Spinal cord (tissue), 10 donors: ENCODE measurements around the gene SYT12. TPM values are rescaled to one million over a fixed set of nuclear protein-coding genes. Genes with fewer than 3 reads are reported as not detected.

Experiments used
- DNase-seq, 6 donors: peaks; one replicate each; pipeline versions ENCODE4 v3.0.0 to v3.0.0-alpha.2; 2013 to 2015; ENCODE audit warnings: low spot score in 6 of 6, low read depth in 4 of 6
- H3K27ac ChIP-seq: one replicate; pipeline ENCODE4 v1.5.1; 2013; ENCODE audit warnings: low read depth, low read length, control low read depth
- H3K27me3 ChIP-seq: one replicate; pipeline ENCODE4 v1.6.1; 2013; ENCODE audit warnings: low read length; ENCODE audit not compliant: control insufficient read depth, insufficient read depth
- H3K36me3 ChIP-seq: one replicate; pipeline ENCODE4 v1.6.1; 2013; ENCODE audit warnings: low read length; ENCODE audit not compliant: control insufficient read depth, insufficient read depth
- H3K4me1 ChIP-seq: one replicate; pipeline ENCODE4 v1.6.1; 2013; ENCODE audit warnings: low read length; ENCODE audit not compliant: control insufficient read depth, insufficient read depth
- H3K4me3 ChIP-seq: one replicate; pipeline ENCODE4 v1.5.1; 2013; ENCODE audit warnings: low read depth, low read length, control low read depth
- H3K9me3 ChIP-seq: one replicate; pipeline ENCODE4 v1.6.1; 2013; ENCODE audit warnings: low read length; ENCODE audit not compliant: control insufficient read depth, insufficient read depth
- WGBS: methylation state at CpG from one replicate; pipeline ENCODE4 v1.1.5; 2013; ENCODE audit warnings: missing lambda C conversion rate; ENCODE audit not compliant: insufficient coverage; 5-methylcytosine and 5-hydroxymethylcytosine counted together
- polyA plus RNA-seq, 2 donors: library from polyadenylated mRNA; unstranded; fragments of 120-200 nt; gene quantifications; one replicate each; pipeline ENCODE4 v1.2.1, GENCODE V29; 2013; ENCODE audit not compliant: insufficient read length in 2 of 2
- total RNA-seq, 2 donors: library from RNA; depleted of rRNA in 1 of 2; stranded (reverse); fragments of 120-200 nt in 1 of 2; fragments of >200 nt in 1 of 2; gene quantifications; one replicate each; pipeline versions ENCODE4 v1.2.3 to v1.2.4, GENCODE V29; 2013 to 2014
- donor health status: healthy.

Gene SYT12
- total and polyA plus RNA-seq, 4 donors, result 3.5 to 18.2 (median 13.3) TPM

GRCh38 chr11:67082071-67082791 is 59.3 kb downstream of the SYT12 start:
- WGBS, result 32% methylated on average over 14 of the region's 20 CpGs
- no peaks in the 10 kb centered on the region for H3K27me3 ChIP-seq
- peaks cover 21% of the 10 kb centered on the region for H3K4me1 ChIP-seq
- DNase-seq, result peak in 2 of 6 donors; percentile 2 to 37
- no peaks in the 10 kb centered on the region for H3K9me3 ChIP-seq
- H3K27ac ChIP-seq, result no peak overlapping the region
- no peaks in the 10 kb centered on the region for H3K36me3 ChIP-seq
- no peak overlapping the region for H3K4me3 ChIP-seq

GRCh38 chr11:67083786-67084366 is 60.9 kb downstream of the SYT12 start:
- Histone ChIP-seq H3K4me3 (no peak overlapping the region), H3K27ac (no peak overlapping the region), H3K27me3 (no peaks in the 10 kb centered on the region), H3K4me1 (peaks cover 12% of the 10 kb centered on the region), H3K36me3 (no peaks in the 10 kb centered on the region), H3K9me3 (no peaks in the 10 kb centered on the region)
- 93% methylated on average over 3 of the region's 8 CpGs for WGBS
- no peak for DNase-seq

- H3K27me3 ChIP-seq, result no peaks in the 10 kb centered on the region
- no peak overlapping the region for H3K4me3 ChIP-seq
- 91% methylated on average over 3 of the region's 5 CpGs for WGBS
- no peaks in the 10 kb centered on the region for H3K9me3 ChIP-seq
- H3K4me1 ChIP-seq, result peaks cover 9% of the 10 kb centered on the region
- no peak for DNase-seq
- H3K27ac ChIP-seq, result no peak overlapping the region
- no peaks in the 10 kb centered on the region for H3K36me3 ChIP-seq
Measured at GRCh38 chr11:67085617-67086016, 62.7 kb downstream of the SYT12 start.

GRCh38 chr11:67090717-67091116 is 67.8 kb downstream of the SYT12 start:
- Histone ChIP-seq H3K27me3 (no peaks in the 10 kb centered on the region), H3K4me3 (no peak overlapping the region), H3K9me3 (no peaks in the 10 kb centered on the region), H3K27ac (no peak overlapping the region), H3K4me1 (no peaks in the 10 kb centered on the region), H3K36me3 (no peaks in the 10 kb centered on the region)
- DNase-seq, result no peak
- 99% methylated on average over 5 of the region's 8 CpGs for WGBS

- no peaks in the 10 kb centered on the region for H3K36me3 ChIP-seq
- DNase-seq, result no peak
- H3K4me1 ChIP-seq, result peaks cover 5% of the 10 kb centered on the region
- H3K9me3 ChIP-seq, result no peaks in the 10 kb centered on the region
- no peaks in the 10 kb centered on the region for H3K27me3 ChIP-seq
- WGBS, result 92% methylated on average over 1 of the region's 1 CpG
- H3K4me3 ChIP-seq, result no peak overlapping the region
- H3K27ac ChIP-seq, result no peak overlapping the region
Measured at GRCh38 chr11:67095214-67095507, 72.2 kb downstream of the SYT12 start.

- 77% methylated on average over 4 of the region's 6 CpGs for WGBS
- Histone ChIP-seq H3K4me1 (peaks cover 5% of the 10 kb centered on the region), H3K9me3 (no peaks in the 10 kb centered on the region), H3K27ac (no peak overlapping the region), H3K27me3 (no peaks in the 10 kb centered on the region), H3K4me3 (no peak overlapping the region), H3K36me3 (no peaks in the 10 kb centered on the region)
- DNase-seq, result no peak
Measured at GRCh38 chr11:67098799-67099429, 76.0 kb downstream of the SYT12 start.

- H3K27me3 ChIP-seq, result no peaks in the 10 kb centered on the region
- no peak overlapping the region for H3K4me3 ChIP-seq
- 72% methylated on average over 4 of the region's 6 CpGs for WGBS
- peak in 1 of 6 donors; percentile 31 for DNase-seq
- no peaks in the 10 kb centered on the region for H3K36me3 ChIP-seq
- no peak overlapping the region for H3K27ac ChIP-seq
- H3K4me1 ChIP-seq, result peaks cover 5% of the 10 kb centered on the region
- no peaks in the 10 kb centered on the region for H3K9me3 ChIP-seq
Measured at GRCh38 chr11:67099831-67100324, 76.9 kb downstream of the SYT12 start.

Other genes with a start within 250 kb of the SYT12 start
- gene RCE1, start 179.7 kb upstream of the SYT12 start, total RNA-seq, result 10 to 100 TPM in 1 of 2 donors, 1 to 10 TPM in 1; 9.8 to 17.5 TPM
- gene RCE1, start 179.7 kb upstream of the SYT12 start, polyA plus RNA-seq, result 10 to 100 TPM; 22.6 to 32.1 TPM
- gene LRFN4, start 166.1 kb upstream of the SYT12 start, total RNA-seq, result 10 to 100 TPM; 17.8 to 42.2 TPM
- 10 to 100 TPM; 76.6 to 76.9 TPM for gene LRFN4, start 166.1 kb upstream of the SYT12 start, polyA plus RNA-seq
- gene PC, start 64.8 kb upstream of the SYT12 start, total RNA-seq, result 10 to 100 TPM; 33.9 to 49.1 TPM
- gene PC, start 64.8 kb upstream of the SYT12 start, polyA plus RNA-seq, result 10 to 100 TPM; 60.0 to 71.8 TPM
- gene C11orf86, start 47.8 kb upstream of the SYT12 start, total RNA-seq, result under 1 TPM in 1 of 2 donors, not detected in 1; 0.39 TPM
- under 1 TPM; 0.18 to 0.29 TPM for gene C11orf86, start 47.8 kb upstream of the SYT12 start, polyA plus RNA-seq
- gene RHOD, start 33.7 kb downstream of the SYT12 start, total RNA-seq, result 10 to 100 TPM in 1 of 2 donors, 1 to 10 TPM in 1; 2.2 to 16.8 TPM
- 1 to 10 TPM; 1.3 to 4.3 TPM for gene RHOD, start 33.7 kb downstream of the SYT12 start, polyA plus RNA-seq
- gene KDM2A, start 96.1 kb downstream of the SYT12 start, total RNA-seq, result 10 to 100 TPM; 46.3 to 58.1 TPM
- gene KDM2A, start 96.1 kb downstream of the SYT12 start, polyA plus RNA-seq, result 10 to 100 TPM; 56.6 to 71.5 TPM
- 10 to 100 TPM; 44.6 to 44.9 TPM for gene GRK2, start 243.3 kb downstream of the SYT12 start, total RNA-seq
- gene GRK2, start 243.3 kb downstream of the SYT12 start, polyA plus RNA-seq, result 100 to 1,000 TPM; 107 to 125 TPM